Measurements from ENCODE around the gene BLVRB.

Gene BLVRB

GRCh38 chr19:40471111-40471510, 5.6 kb upstream of the BLVRB start:
- Histone ChIP-seq H3K27me3 (ENCODE audit: insufficient read depth, poor library complexity, severe bottlenecking) (peaks cover 4% of the 10 kb centered on the region), H3K9me3 (ENCODE audit: severe bottlenecking) (no peaks in the 10 kb centered on the region), H3K36me3 (ENCODE audit: low read depth) (no peaks in the 10 kb centered on the region), H3K4me1 (ENCODE audit: insufficient read depth, poor library complexity, severe bottlenecking) (no peaks in the 10 kb centered on the region), H3K4me3 (ENCODE audit: severe bottlenecking) (no peak overlapping the region), H3K27ac (ENCODE audit: poor library complexity, severe bottlenecking) (no peak overlapping the region)
- no peak for ATAC-seq (ENCODE audit: low read depth)
- no peak for DNase-seq (ENCODE audit: low spot score)
- TF ChIP-seq CTCF (IDR thresholded peaks at IDR 0.05; ENCODE audit: poor library complexity, severe bottlenecking), result no peak

GRCh38 chr19:40469011-40469410, 3.5 kb upstream of the BLVRB start:
- H3K27me3 ChIP-seq (ENCODE audit: insufficient read depth, poor library complexity, severe bottlenecking), result peaks cover 4% of the 10 kb centered on the region
- no peak for TF ChIP-seq CTCF (IDR thresholded peaks at IDR 0.05; ENCODE audit: poor library complexity, severe bottlenecking)
- H3K4me3 ChIP-seq (ENCODE audit: severe bottlenecking), result no peak overlapping the region
- no peak overlapping the region for H3K27ac ChIP-seq (ENCODE audit: poor library complexity, severe bottlenecking)
- no peaks in the 10 kb centered on the region for H3K4me1 ChIP-seq (ENCODE audit: insufficient read depth, poor library complexity, severe bottlenecking)
- no peaks in the 10 kb centered on the region for H3K36me3 ChIP-seq (ENCODE audit: low read depth)
- no peak for ATAC-seq (ENCODE audit: low read depth)
- H3K9me3 ChIP-seq (ENCODE audit: severe bottlenecking), result no peaks in the 10 kb centered on the region
- no peak for DNase-seq (ENCODE audit: low spot score)

GRCh38 chr19:40466985-40467734, 1.6 kb upstream of the BLVRB start, which contains the start of gene SPTBN4:
SPTBN4 (plus strand) TSS chr19:40467001; CDS start chr19:40472622, 5,621 bp downstream.
- ATAC-seq (ENCODE audit: low read depth), result no peak
- TF ChIP-seq CTCF (IDR thresholded peaks at IDR 0.05; ENCODE audit: poor library complexity, severe bottlenecking), result no peak
- Histone ChIP-seq H3K36me3 (ENCODE audit: low read depth) (no peaks in the 10 kb centered on the region), H3K4me3 (ENCODE audit: severe bottlenecking) (peak within 1 kb of the TSS; percentile 54), H3K4me1 (ENCODE audit: insufficient read depth, poor library complexity, severe bottlenecking) (no peaks in the 10 kb centered on the region), H3K27ac (ENCODE audit: poor library complexity, severe bottlenecking) (no peak within 1 kb of the TSS), H3K27me3 (ENCODE audit: insufficient read depth, poor library complexity, severe bottlenecking) (peaks cover 4% of the 10 kb centered on the region), H3K9me3 (ENCODE audit: severe bottlenecking) (no peaks in the 10 kb centered on the region)
- no peak for DNase-seq (ENCODE audit: low spot score)

- Histone ChIP-seq H3K36me3 (ENCODE audit: low read depth) (no peaks in the 10 kb centered on the region), H3K4me1 (ENCODE audit: insufficient read depth, poor library complexity, severe bottlenecking) (no peaks in the 10 kb centered on the region), H3K27me3 (ENCODE audit: insufficient read depth, poor library complexity, severe bottlenecking) (peaks cover 4% of the 10 kb centered on the region), H3K27ac (ENCODE audit: poor library complexity, severe bottlenecking) (no peak overlapping the region), H3K9me3 (ENCODE audit: severe bottlenecking) (no peaks in the 10 kb centered on the region), H3K4me3 (ENCODE audit: severe bottlenecking) (peak overlapping the region; percentile 54)
- DNase-seq (ENCODE audit: low spot score) (no peak), ATAC-seq (ENCODE audit: low read depth) (no peak)
- no peak for TF ChIP-seq CTCF (IDR thresholded peaks at IDR 0.05; ENCODE audit: poor library complexity, severe bottlenecking)
Observed at GRCh38 chr19:40466219-40466984, 857 bp upstream of the BLVRB start.

All from RWPE2 (cell line).